MG63 (cell line): ENCODE results near the gene SCLY. TPM values are rescaled to one million over a fixed set of nuclear protein-coding genes. Genes with fewer than 3 reads are reported as not detected.

Source experiments
- DNase-seq: peaks from one replicate; pipeline ENCODE4 v3.0.0-alpha.2; 2020
- H3K27me3 ChIP-seq: fragments of 250-450 bp; sonication (Bioruptor Pico); 2 replicates; pipeline ENCODE4 v1.5.1; 2020; ENCODE audit warnings: mild to moderate bottlenecking, moderate library complexity
- H3K36me3 ChIP-seq: fragments of 250-450 bp; sonication (Bioruptor Pico); 2 replicates; pipeline ENCODE4 v1.5.1; 2020; ENCODE audit warnings: mild to moderate bottlenecking, moderate library complexity
- H3K4me3 ChIP-seq: fragments of 250-450 bp; sonication (Bioruptor Pico); 2 replicates; pipeline ENCODE4 v1.5.1; 2020; ENCODE audit warnings: mild to moderate bottlenecking, moderate library complexity
- H3K9me3 ChIP-seq: fragments of 250-450 bp; sonication (Bioruptor Pico); 2 replicates; pipeline ENCODE4 v1.5.1; 2020; ENCODE audit warnings: mild to moderate bottlenecking, moderate library complexity
- total RNA-seq: library from RNA; depleted of rRNA; stranded (reverse); fragments of >200 nt; shearing (Covaris generic); gene quantifications from 2 replicates; pipeline ENCODE4 v1.2.3, GENCODE V29; 2014; ENCODE audit warnings: low replicate concordance

The SCLY gene
- total RNA-seq, 1 experiment from 2014 or later: 19.0 TPM

GRCh38 chr2:238098901-238099713, 38.3 kb downstream of the SCLY start:
- no peaks in the 10 kb centered on the region for H3K36me3 ChIP-seq
- H3K9me3 ChIP-seq: no peaks in the 10 kb centered on the region
- H3K4me3 ChIP-seq: no peak overlapping the region
- H3K27me3 ChIP-seq: no peaks in the 10 kb centered on the region
- DNase-seq: no peak

- no peaks in the 10 kb centered on the region for H3K27me3 ChIP-seq
- H3K9me3 ChIP-seq: no peaks in the 10 kb centered on the region
- no peaks in the 10 kb centered on the region for H3K36me3 ChIP-seq
- H3K4me3 ChIP-seq: no peak overlapping the region
- DNase-seq: no peak
Measured at GRCh38 chr2:238099714-238100048, 38.9 kb downstream of the SCLY start.

- no peaks in the 10 kb centered on the region for H3K9me3 ChIP-seq
- no peaks in the 10 kb centered on the region for H3K36me3 ChIP-seq
- no peak within 1 kb of the TSS for H3K4me3 ChIP-seq
- peak; percentile 29 for DNase-seq
- H3K27me3 ChIP-seq: no peaks in the 10 kb centered on the region
Measured at GRCh38 chr2:238100049-238100820, 39.4 kb downstream of the SCLY start, which contains the start of gene ESPNL. Gene ESPNL (plus strand): TSS chr2:238100340. CDS start chr2:238100420, 80 bp downstream.

- no peaks in the 10 kb centered on the region for H3K36me3 ChIP-seq
- H3K9me3 ChIP-seq: no peaks in the 10 kb centered on the region
- no peak for DNase-seq
- H3K4me3 ChIP-seq: no peak overlapping the region
- H3K27me3 ChIP-seq: no peaks in the 10 kb centered on the region
Measured at GRCh38 chr2:238100821-238101771, 40.3 kb downstream of the SCLY start.

GRCh38 chr2:238101891-238102841, 41.4 kb downstream of the SCLY start:
- Histone ChIP-seq H3K27me3 (no peaks in the 10 kb centered on the region), H3K4me3 (no peak overlapping the region), H3K36me3 (no peaks in the 10 kb centered on the region), H3K9me3 (no peaks in the 10 kb centered on the region)
- DNase-seq: no peak

GRCh38 chr2:238102865-238103264, 42.1 kb downstream of the SCLY start:
- no peaks in the 10 kb centered on the region for H3K36me3 ChIP-seq
- DNase-seq: no peak
- H3K9me3 ChIP-seq: no peaks in the 10 kb centered on the region
- no peaks in the 10 kb centered on the region for H3K27me3 ChIP-seq
- H3K4me3 ChIP-seq: no peak overlapping the region

GRCh38 chr2:238103465-238104225, 42.8 kb downstream of the SCLY start:
- Histone ChIP-seq H3K36me3 (no peaks in the 10 kb centered on the region), H3K9me3 (no peaks in the 10 kb centered on the region), H3K4me3 (no peak overlapping the region), H3K27me3 (no peaks in the 10 kb centered on the region)
- DNase-seq: no peak

- no peaks in the 10 kb centered on the region for H3K36me3 ChIP-seq
- no peaks in the 10 kb centered on the region for H3K27me3 ChIP-seq
- no peak for DNase-seq
- H3K4me3 ChIP-seq: no peak overlapping the region
- no peaks in the 10 kb centered on the region for H3K9me3 ChIP-seq
Measured at GRCh38 chr2:238104226-238104690, 43.5 kb downstream of the SCLY start.

GRCh38 chr2:238104691-238105371, 44.0 kb downstream of the SCLY start:
- no peaks in the 10 kb centered on the region for H3K27me3 ChIP-seq
- no peaks in the 10 kb centered on the region for H3K36me3 ChIP-seq
- H3K4me3 ChIP-seq: no peak overlapping the region
- no peak for DNase-seq
- no peaks in the 10 kb centered on the region for H3K9me3 ChIP-seq

- no peak for DNase-seq
Measured at GRCh38 chr2:238105506-238106338, 44.9 kb downstream of the SCLY start.

GRCh38 chr2:238106339-238106697, 45.5 kb downstream of the SCLY start:
- H3K36me3 ChIP-seq: no peaks in the 10 kb centered on the region
- no peaks in the 10 kb centered on the region for H3K27me3 ChIP-seq
- no peaks in the 10 kb centered on the region for H3K9me3 ChIP-seq
- no peak overlapping the region for H3K4me3 ChIP-seq
- no peak for DNase-seq

More at GRCh38 chr2:238105506-238106338, 44.9 kb downstream of the SCLY start:
- Histone ChIP-seq H3K4me3 (no peak overlapping the region), H3K9me3 (no peaks in the 10 kb centered on the region), H3K27me3 (no peaks in the 10 kb centered on the region), H3K36me3 (no peaks in the 10 kb centered on the region)

- no peaks in the 10 kb centered on the region for H3K36me3 ChIP-seq
- H3K27me3 ChIP-seq: no peaks in the 10 kb centered on the region
- H3K9me3 ChIP-seq: no peaks in the 10 kb centered on the region
- H3K4me3 ChIP-seq: no peak overlapping the region
- no peak for DNase-seq
Measured at GRCh38 chr2:238106698-238107524, 46.1 kb downstream of the SCLY start.
